B cell (primary cell): ENCODE data around the gene SUGCT. TPM values are rescaled to one million over a fixed set of nuclear protein-coding genes. Genes with fewer than 3 reads are reported as not detected.
"Not testable (repeated sequence)": the region's sequence is repeated elsewhere in the genome, so short reads cannot be mapped to it uniquely, and the experiment has no call there.

Experiments
- ATAC-seq: fragments of 200-7000 bp; cut with Tn5 transposase; one replicate; pipeline ENCODE4 v1.10.0; 2021; ENCODE audit warnings: low read depth, mild to moderate bottlenecking, moderate number of reproducible peaks, moderate library complexity
- CTCF ChIA-PET: fragments of 350-600 bp; sonication (Branson Sonifier 250); formaldehyde crosslinking; loops from one replicate; lab custom pipeline; 2021; ENCODE audit warnings: antibody characterized with exemption, inconsistent platforms; lab: Charles Lee
- POLR2A ChIA-PET: fragments of 350-600 bp; sonication (Branson Sonifier 250); formaldehyde crosslinking; loops from one replicate; lab custom pipeline; 2021; ENCODE audit warnings: antibody characterized with exemption; lab: Charles Lee
- DNase-seq: peaks from one replicate; pipeline ENCODE4 v3.0.0; 2013
- H2AFZ ChIP-seq: 2 replicates; pipeline ENCODE4 v1.6.1; 2012; ENCODE audit warnings: mild to moderate bottlenecking, low read depth, low read length; ENCODE audit not compliant: insufficient read depth, poor library complexity, severe bottlenecking
- H3K27ac ChIP-seq, 2 donors: 1 replicate in 1 of 2; 2 replicates in 1 of 2; pipeline ENCODE4 v1.5.1; 2012 to 2013; ENCODE audit warnings: low read length in 2 of 2, mild to moderate bottlenecking in 2 of 2, moderate library complexity in 1 of 2
- H3K27me3 ChIP-seq, 4 experiments: fragments of 200-600 bp in 1 of 4; sonication (generic) in 1 of 4; replicated peaks in 1 of 4; 1 replicate in 2 of 4; 2 replicates in 2 of 4; pipeline versions ENCODE4 v1.6.1 to v1.7.0; 2013 to 2016; ENCODE audit warnings: low read length in 3 of 4, mild to moderate bottlenecking in 2 of 4, mixed read lengths in 1 of 4, moderate library complexity in 1 of 4; ENCODE audit not compliant: insufficient read depth in 4 of 4, control insufficient read depth in 3 of 4; ENCODE audit errors: control extremely low read depth in 1 of 4
- H3K36me3 ChIP-seq, 2 experiments: replicated peaks in 1 of 2; 1 replicate in 1 of 2; 2 replicates in 1 of 2; pipeline versions ENCODE4 v1.6.1 to v1.7.1; 2013; ENCODE audit warnings: low read length in 1 of 2; ENCODE audit not compliant: insufficient read depth in 2 of 2, control insufficient read depth in 1 of 2; ENCODE audit errors: control extremely low read depth in 1 of 2, extremely low read depth in 1 of 2
- H3K4me1 ChIP-seq, 2 donors: fragments of 200-600 bp in 1 of 2; sonication (generic) in 1 of 2; 1 replicate in 1 of 2; 2 replicates in 1 of 2; pipeline versions ENCODE4 v1.5.1 to v1.6.1; 2013 to 2017; ENCODE audit warnings: low read length in 2 of 2; ENCODE audit not compliant: control insufficient read depth in 2 of 2, insufficient read depth in 2 of 2
- H3K4me2 ChIP-seq: replicated peaks from 2 replicates; pipeline ENCODE3; 2012; ENCODE audit warnings: mild to moderate bottlenecking, low read depth, low read length; ENCODE audit not compliant: poor library complexity, severe bottlenecking
- H3K4me3 ChIP-seq, 5 experiments: fragments of 200-600 bp in 1 of 5; sonication (generic) in 1 of 5; 1 replicate in 3 of 5; 2 replicates in 2 of 5; pipeline versions ENCODE4 v1.5.1 to v1.7.0; 2011 to 2016; ENCODE audit warnings: low read length in 4 of 5, mild to moderate bottlenecking in 4 of 5, low read depth in 2 of 5, control low read depth in 1 of 5, moderate library complexity in 1 of 5; ENCODE audit not compliant: insufficient read depth in 1 of 5; ENCODE audit errors: control extremely low read depth in 1 of 5, extremely low read depth in 1 of 5
- H3K79me2 ChIP-seq: fragments of 200-600 bp; sonication (generic); one replicate; pipeline ENCODE4 v1.6.0; 2016; ENCODE audit warnings: low read length; ENCODE audit not compliant: control insufficient read depth, insufficient read depth
- H3K9ac ChIP-seq: fragments of 200-600 bp; sonication (generic); 2 replicates; pipeline ENCODE4 v1.6.1; 2017; ENCODE audit warnings: mild to moderate bottlenecking, low read length, moderate library complexity
- H3K9me3 ChIP-seq, 3 donors: one replicate each; pipeline versions ENCODE4 v1.6.1 to v1.7.1; 2013; ENCODE audit warnings: low read length in 2 of 3; ENCODE audit not compliant: control insufficient read depth in 2 of 3, insufficient read depth in 1 of 3; ENCODE audit errors: control extremely low read depth in 1 of 3
- H4K20me1 ChIP-seq: 2 replicates; pipeline ENCODE4 v1.6.0; 2012; ENCODE audit warnings: mild to moderate bottlenecking, low read length; ENCODE audit not compliant: insufficient read depth, control insufficient read depth, poor library complexity, severe bottlenecking
- H3K27ac Mint-ChIP-seq: one replicate; pipeline ENCODE4 v1.8.0; 2021; ENCODE audit warnings: mixed read lengths
- H3K27me3 Mint-ChIP-seq: one replicate; pipeline ENCODE4 v1.8.0; 2021; ENCODE audit warnings: mixed read lengths
- H3K4me1 Mint-ChIP-seq: one replicate; pipeline ENCODE4 v1.8.0; 2021; ENCODE audit warnings: mixed read lengths
- H3K4me3 Mint-ChIP-seq: one replicate; pipeline ENCODE4 v1.8.0; 2021; ENCODE audit warnings: mixed read lengths
- H3K9me3 Mint-ChIP-seq: one replicate; pipeline ENCODE4 v1.8.0; 2022; ENCODE audit warnings: mixed read lengths; ENCODE audit not compliant: insufficient read depth
- WGBS: methylation state at CpG from one replicate; pipeline ENCODE4 v1.1.5; 2013; ENCODE audit warnings: missing lambda C conversion rate; ENCODE audit not compliant: insufficient coverage; 5-methylcytosine and 5-hydroxymethylcytosine counted together
- intact Hi-C: fragments of 100-400 bp; cut with micrococcal nuclease; formaldehyde crosslinking; loops from one replicate; pipeline ENCODE4 v1.10.0; 2022
- polyA plus RNA-seq: library from polyadenylated mRNA; depleted of rRNA; stranded (reverse); fragments of >200 nt; gene quantifications from 2 replicates; pipeline ENCODE4 v1.2.3, GENCODE V29; 2012
- total RNA-seq, 2 donors: library from RNA; stranded (reverse); fragments of 120-200 nt in 1 of 2; gene quantifications; 1 replicate in 1 of 2; 2 replicates in 1 of 2; pipeline versions ENCODE4 v1.2.3 to v1.2.4, GENCODE V29; 2013 to 2022

The SUGCT gene
- total and polyA plus RNA-seq, 2 donors (not counting 1 experiment from before 2014, with no cell fraction given), result 0.19 to 0.86 TPM

DNA sequence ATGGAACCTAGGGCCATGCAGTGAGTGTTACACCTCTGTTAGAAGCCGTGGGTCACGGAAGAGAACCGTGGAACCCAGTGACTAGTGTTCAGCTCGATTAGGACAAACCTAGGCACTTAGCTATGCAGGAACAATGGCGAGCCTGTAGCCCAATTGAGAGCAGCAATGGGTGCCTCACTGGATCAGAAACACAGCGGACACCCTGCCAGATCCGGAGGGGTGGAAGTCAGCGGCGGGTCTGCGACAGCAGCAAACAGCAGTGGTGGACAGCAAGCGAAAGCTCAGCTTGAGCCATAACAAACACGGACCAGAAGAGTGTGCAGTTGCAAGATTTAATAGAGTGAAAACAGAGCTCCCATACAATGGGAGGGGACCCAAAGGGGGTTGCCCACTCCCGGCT is 38.3 kb downstream of the SUGCT start:
- H4K20me1 ChIP-seq, DNase-seq, H3K4me1 ChIP-seq, H3K9ac ChIP-seq, H3K27ac Mint-ChIP-seq, H3K4me3 Mint-ChIP-seq, POLR2A ChIA-PET, H3K36me3 ChIP-seq, H3K4me2 ChIP-seq, H3K9me3 Mint-ChIP-seq, H3K9me3 ChIP-seq, H3K79me2 ChIP-seq, H2AFZ ChIP-seq, ATAC-seq, H3K27ac ChIP-seq, CTCF ChIA-PET, intact Hi-C loops, H3K4me1 Mint-ChIP-seq, H3K27me3 ChIP-seq, H3K4me3 ChIP-seq: not testable (repeated sequence)
- 90% methylated on average over 8 of the region's 13 CpGs for WGBS
- peaks cover 10% of the 10 kb centered on the region for H3K27me3 Mint-ChIP-seq

DNA sequence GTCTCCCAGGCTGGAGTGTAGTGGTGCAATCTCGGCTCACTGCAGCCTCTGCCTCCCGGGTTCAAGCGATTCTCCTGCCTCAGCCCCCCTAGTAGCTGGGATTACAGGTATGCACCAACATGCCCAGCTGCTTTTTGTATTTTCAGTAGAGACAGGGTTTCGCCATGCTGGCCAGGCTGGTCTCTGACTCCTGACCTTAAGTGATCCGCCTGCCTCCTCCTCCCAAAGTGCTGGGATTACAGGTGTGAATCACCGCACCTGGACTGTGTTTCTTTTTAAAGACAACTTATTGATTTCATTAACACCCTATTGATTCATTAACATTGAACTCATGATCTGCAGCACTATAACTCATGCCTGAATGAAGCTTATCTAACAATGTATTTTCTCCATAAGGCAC is 40.5 kb downstream of the SUGCT start:
- H3K36me3 ChIP-seq, H4K20me1 ChIP-seq, H2AFZ ChIP-seq, H3K27ac Mint-ChIP-seq, H3K9me3 Mint-ChIP-seq, H3K9ac ChIP-seq, H3K4me2 ChIP-seq, CTCF ChIA-PET, H3K4me3 Mint-ChIP-seq, H3K27me3 ChIP-seq, DNase-seq, ATAC-seq, H3K27me3 Mint-ChIP-seq, intact Hi-C loops, H3K79me2 ChIP-seq, H3K4me1 ChIP-seq, H3K27ac ChIP-seq, H3K4me1 Mint-ChIP-seq, H3K4me3 ChIP-seq, H3K9me3 ChIP-seq, POLR2A ChIA-PET: not testable (repeated sequence)
- 100% methylated on average over 1 of the region's 6 CpGs for WGBS
